Gastrocnemius medialis (tissue), 4 donors: ENCODE measurements around the gene CREBBP.

Source experiments
- POLR2A ChIP-seq, 2 donors: fragments of 450-650 bp; IDR thresholded peaks; one replicate each; pipeline ENCODE4 v1.6.1; 2017; ENCODE audit warnings: antibody characterized with exemption in 2 of 2, mild to moderate bottlenecking in 2 of 2, moderate library complexity in 2 of 2
- TF ChIP-seq, protein P1 (sequence below), 5 experiments: fragments of 450-650 bp in 3 of 5; fragments of 200-600 bp in 2 of 5; sonication (generic) in 2 of 5; IDR thresholded peaks in 4 of 5; conservative IDR thresholded peaks in 1 of 5; 1 replicate in 4 of 5; 2 replicates in 1 of 5; pipeline ENCODE4 v1.5.1; 2016 to 2019; ENCODE audit warnings: antibody characterized with exemption in 5 of 5, mild to moderate bottlenecking in 3 of 5, moderate library complexity in 3 of 5

DNA sequence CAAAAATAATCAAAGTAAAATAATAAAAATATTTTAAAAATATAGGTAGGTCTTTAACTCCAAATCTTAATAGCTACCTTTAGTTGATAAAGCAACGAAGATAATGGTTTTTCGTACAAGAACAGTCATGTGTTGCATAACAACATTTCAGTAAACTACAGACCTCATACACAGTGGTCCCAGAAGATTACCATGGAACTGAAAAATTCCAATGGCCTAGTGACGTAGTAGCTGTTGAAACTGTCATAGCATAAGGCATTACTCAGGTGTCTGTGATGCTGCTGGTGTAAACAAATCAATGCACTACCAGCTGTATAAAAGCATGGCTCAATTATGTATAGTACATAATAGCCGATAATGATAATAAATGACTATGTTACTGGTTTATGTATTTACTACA lies 43.9 kb downstream of the CREBBP start:
- TF ChIP-seq, protein P1, sequence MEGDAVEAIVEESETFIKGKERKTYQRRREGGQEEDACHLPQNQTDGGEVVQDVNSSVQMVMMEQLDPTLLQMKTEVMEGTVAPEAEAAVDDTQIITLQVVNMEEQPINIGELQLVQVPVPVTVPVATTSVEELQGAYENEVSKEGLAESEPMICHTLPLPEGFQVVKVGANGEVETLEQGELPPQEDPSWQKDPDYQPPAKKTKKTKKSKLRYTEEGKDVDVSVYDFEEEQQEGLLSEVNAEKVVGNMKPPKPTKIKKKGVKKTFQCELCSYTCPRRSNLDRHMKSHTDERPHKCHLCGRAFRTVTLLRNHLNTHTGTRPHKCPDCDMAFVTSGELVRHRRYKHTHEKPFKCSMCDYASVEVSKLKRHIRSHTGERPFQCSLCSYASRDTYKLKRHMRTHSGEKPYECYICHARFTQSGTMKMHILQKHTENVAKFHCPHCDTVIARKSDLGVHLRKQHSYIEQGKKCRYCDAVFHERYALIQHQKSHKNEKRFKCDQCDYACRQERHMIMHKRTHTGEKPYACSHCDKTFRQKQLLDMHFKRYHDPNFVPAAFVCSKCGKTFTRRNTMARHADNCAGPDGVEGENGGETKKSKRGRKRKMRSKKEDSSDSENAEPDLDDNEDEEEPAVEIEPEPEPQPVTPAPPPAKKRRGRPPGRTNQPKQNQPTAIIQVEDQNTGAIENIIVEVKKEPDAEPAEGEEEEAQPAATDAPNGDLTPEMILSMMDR (IDR thresholded peaks at IDR 0.05 in 4 of 5, conservative IDR thresholded peaks at IDR 0.05 in 1 of 5) = no peak
- no peak for TF ChIP-seq POLR2A (IDR thresholded peaks at IDR 0.05)
